ENCODE measurements around the gene GZMA.
A peak's percentile ranks its signal among the peaks of the same experiment; 100 is the strongest.

The GZMA gene

DNA sequence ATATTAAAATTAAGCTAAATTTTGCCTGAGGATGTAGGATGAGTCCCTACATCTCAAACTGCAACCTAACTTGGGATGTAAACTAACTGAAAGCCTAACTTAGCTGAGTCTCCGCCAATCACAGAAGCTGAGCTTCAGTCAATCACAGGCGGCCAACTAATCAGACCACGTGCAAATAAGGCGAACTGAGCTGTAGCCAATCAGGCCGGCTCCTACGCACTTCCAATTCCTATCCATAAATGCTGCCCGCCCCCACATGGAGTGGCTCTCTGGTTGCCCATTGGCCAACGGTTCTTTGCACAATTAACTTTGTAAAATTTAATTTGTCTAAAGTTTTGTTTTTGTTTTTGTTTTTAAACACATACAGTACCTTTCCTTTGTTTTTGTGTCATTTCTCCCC lies 43.6 kb downstream of the GZMA start:
- TF ChIP-seq, protein P1, sequence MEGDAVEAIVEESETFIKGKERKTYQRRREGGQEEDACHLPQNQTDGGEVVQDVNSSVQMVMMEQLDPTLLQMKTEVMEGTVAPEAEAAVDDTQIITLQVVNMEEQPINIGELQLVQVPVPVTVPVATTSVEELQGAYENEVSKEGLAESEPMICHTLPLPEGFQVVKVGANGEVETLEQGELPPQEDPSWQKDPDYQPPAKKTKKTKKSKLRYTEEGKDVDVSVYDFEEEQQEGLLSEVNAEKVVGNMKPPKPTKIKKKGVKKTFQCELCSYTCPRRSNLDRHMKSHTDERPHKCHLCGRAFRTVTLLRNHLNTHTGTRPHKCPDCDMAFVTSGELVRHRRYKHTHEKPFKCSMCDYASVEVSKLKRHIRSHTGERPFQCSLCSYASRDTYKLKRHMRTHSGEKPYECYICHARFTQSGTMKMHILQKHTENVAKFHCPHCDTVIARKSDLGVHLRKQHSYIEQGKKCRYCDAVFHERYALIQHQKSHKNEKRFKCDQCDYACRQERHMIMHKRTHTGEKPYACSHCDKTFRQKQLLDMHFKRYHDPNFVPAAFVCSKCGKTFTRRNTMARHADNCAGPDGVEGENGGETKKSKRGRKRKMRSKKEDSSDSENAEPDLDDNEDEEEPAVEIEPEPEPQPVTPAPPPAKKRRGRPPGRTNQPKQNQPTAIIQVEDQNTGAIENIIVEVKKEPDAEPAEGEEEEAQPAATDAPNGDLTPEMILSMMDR (IDR thresholded peaks at IDR 0.05; ENCODE audit: low read depth, low read length) = no peak
- no peak overlapping the region for H3K4me3 ChIP-seq (ENCODE audit: low read depth, low read length)

DNA sequence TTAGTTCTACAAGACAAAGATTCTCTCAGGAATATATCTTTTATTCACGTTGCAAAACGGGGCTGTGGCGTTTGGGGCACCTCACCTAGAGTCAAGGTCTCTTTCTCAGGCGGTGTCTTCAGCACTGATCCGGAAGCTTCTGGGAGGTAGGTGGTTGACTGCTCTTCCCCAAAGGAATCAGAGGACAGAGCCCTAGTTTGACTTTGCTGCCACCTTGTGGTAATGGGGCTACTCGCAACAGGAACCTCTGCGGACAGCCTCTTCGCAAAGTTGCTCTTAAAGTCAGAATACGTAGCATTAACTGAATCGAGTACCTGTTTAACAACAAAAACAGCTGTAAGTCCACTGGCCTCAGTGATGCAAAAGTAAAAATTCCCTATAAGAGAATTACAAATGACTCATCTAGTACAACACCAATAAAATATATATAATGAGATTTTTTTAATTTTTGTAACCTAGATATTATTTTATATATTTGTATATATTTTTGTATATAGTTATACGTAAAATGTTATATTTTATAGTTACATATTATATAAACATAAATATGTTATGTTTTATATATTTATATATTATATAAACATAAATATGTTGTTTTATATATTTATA lies 44.2 kb downstream of the GZMA start:
- TF ChIP-seq, protein P1 (IDR thresholded peaks at IDR 0.05; ENCODE audit: low read depth, low read length) = peak; percentile 96
- H3K4me3 ChIP-seq (ENCODE audit: low read depth, low read length) = no peak overlapping the region

DNA sequence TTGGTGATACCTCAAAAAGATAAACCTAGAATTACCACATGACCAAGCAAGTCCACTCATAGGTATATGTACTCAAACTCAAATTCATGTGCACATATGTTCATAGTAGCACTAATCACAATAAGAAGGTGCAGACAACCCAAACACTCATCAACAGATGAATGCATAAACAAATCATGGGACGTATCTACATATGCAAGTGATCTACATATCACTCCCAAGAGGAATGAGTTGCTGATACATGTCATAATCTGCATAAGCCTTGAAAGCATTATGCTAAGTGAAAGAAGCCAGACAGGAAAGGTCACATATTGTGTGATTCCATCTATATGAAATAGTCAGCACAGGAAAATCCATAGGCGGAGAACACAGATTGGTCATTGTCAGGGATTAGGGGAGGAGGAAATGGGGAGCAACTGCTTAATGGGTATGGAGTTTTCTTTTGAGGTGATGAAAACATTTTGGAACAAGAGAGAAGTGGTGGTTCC lies 46.9 kb downstream of the GZMA start:
- H3K4me3 ChIP-seq (ENCODE audit: low read depth, low read length) = no peak overlapping the region
- TF ChIP-seq, protein P1 (IDR thresholded peaks at IDR 0.05; ENCODE audit: low read depth, low read length) = no peak

DNA sequence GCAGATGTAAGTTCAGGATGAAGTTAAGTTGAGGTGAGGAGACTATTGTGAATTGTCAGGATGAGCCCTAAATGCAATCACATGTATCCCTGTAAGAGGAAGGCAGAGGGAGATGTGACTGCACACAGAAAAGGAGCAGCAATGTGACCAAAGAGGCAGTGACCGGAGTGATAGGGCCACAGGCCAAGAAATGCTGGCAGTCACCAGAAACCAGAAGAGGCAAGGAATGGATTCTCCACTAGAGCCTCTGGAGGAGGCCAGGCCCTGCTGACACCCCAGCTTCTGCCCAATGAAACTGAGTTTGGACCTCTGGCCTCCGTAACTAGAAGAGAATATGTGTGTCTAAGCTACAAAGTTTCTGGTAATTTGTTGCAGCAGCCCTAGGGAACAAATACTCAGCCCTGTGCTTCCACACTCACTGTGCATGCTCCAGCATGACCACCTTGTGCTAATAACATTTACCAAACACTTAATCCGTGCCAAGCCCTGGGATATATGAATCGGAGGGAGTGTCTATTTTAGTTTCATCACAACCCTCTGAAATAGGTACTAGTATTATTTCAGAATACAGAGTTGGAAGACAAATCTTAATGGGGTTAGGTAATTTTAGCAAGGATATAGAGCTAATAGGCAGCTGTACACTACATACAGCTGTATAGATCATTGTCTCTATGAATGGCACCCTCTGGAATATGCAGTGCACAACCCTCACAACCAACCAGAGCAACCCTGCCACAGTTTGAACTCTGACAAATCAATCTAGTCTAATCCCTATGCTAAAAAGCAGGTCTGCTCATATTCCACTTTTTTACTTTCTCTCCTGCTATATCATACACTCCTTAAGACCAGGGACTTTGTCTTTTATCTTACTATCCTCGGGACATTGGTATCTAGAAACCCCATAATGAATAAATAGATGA lies 49.7 kb downstream of the GZMA start:
- no peak overlapping the region for H3K4me3 ChIP-seq (ENCODE audit: low read depth, low read length)
- TF ChIP-seq, protein P1 (IDR thresholded peaks at IDR 0.05; ENCODE audit: low read depth, low read length) = no peak

DNA sequence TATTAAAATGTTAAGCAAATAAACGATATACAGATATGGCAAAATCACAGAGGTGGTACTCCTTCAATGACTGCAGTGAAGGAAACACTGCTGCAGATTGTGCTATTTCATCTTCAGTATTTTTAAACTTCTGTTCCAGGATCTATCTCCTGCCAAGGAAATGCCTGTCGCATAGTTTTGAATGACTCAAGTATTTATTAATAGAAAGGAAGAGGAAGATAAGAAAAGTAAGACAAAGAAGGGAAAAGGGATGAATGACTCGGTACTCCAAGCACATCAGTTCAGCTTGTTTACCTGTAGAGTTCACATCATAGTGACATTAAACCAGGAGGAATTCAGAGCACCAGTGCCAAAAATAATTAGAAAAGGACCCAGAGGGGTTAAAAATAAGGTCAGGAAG lies 52.4 kb downstream of the GZMA start:
- H3K4me3 ChIP-seq (ENCODE audit: low read depth, low read length) = no peak overlapping the region
- TF ChIP-seq, protein P1 (IDR thresholded peaks at IDR 0.05; ENCODE audit: low read depth, low read length) = no peak

All from WI38 (cell line).